ENCODE results near the gene LRRC32. TPM values are rescaled to one million over a fixed set of nuclear protein-coding genes. Genes with fewer than 3 reads are reported as not detected.

The LRRC32 gene
- polyA plus RNA-seq, 3 donors, result 1.5 TPM; not detected in 2

GRCh38 chr11:76686261-76687079 lies 15.9 kb upstream of the LRRC32 start:
- intact Hi-C loops (cut with micrococcal nuclease), result loop anchor here in 1 of 2 donors (10.0 kb wide), 1 partner anchor 482 kb away; the partner anchor contains the start of gene WNT11
- H3K4me3 ChIP-seq (replicated peaks in 1 of 3; ENCODE audit: low read depth in 2 of 3, low read length in 3 of 3), result peak overlapping the region in 2 of 3 experiments; percentile 2 to 62

DNA sequence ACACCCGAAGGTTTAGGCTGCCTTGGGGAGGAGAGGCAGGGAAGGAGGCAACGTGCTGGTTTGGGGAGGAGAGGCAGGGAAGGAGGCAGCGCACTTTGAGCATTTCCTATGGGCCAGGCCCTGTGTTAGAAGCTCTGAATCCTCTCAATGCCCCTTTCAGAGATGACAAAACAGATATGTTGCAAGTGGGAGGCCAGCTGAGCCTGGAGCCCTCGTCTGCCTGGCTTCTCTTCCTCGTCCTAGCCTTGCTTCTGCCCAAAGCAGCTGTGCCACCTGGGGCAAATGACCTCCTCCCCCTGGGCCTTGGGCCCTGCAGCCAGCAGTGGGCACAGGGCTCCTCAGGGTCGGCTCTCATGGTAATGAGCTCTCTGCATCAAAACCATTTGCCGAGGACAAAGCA lies 15.3 kb upstream of the LRRC32 start:
- peak; percentile 38 to 73 (median 48) for DNase-seq
- peaks cover 0 to 6% of the 10 kb centered on the region in 2 donors for H3K27me3 ChIP-seq (ENCODE audit: control insufficient read depth in 2 of 2, insufficient read depth in 2 of 2, low read length in 2 of 2)
- H3K4me1 ChIP-seq (ENCODE audit: control insufficient read depth in 1 of 2, insufficient read depth in 2 of 2, low read length in 2 of 2), result peaks cover 20 to 25% of the 10 kb centered on the region in 2 donors
- H3K27ac ChIP-seq (ENCODE audit: low read depth in 1 of 2, low read length in 2 of 2), result peak overlapping the region; percentile 11 to 39
- 8% methylated on average over 4 of the region's 7 CpGs for WGBS (ENCODE audit: insufficient coverage)
- H3K27me3 Mint-ChIP-seq (ENCODE audit: low read depth in 3 of 3), result peaks cover 12 to 21% (median 19%) of the 10 kb centered on the region in 3 donors
- H3K27ac Mint-ChIP-seq, result peak overlapping the region; percentile 12 to 89 (median 79)
- no peaks in the 10 kb centered on the region for H3K36me3 Mint-ChIP-seq
- H3K79me2 ChIP-seq (ENCODE audit: insufficient read depth, low read length), result no peaks in the 10 kb centered on the region
- peak overlapping the region; percentile 78 for H2AFZ ChIP-seq (ENCODE audit: insufficient read depth, low read depth, low read length, poor library complexity, severe bottlenecking)
- peaks cover 40% of the 10 kb centered on the region for H3K4me1 Mint-ChIP-seq
- no peaks in the 10 kb centered on the region for H4K20me1 ChIP-seq (ENCODE audit: insufficient read depth, low read length)
- H3K4me3 ChIP-seq (replicated peaks in 1 of 3; ENCODE audit: low read depth in 2 of 3, low read length in 3 of 3), result peak overlapping the region in 1 of 3 experiments; percentile 62
- H3K9ac ChIP-seq (ENCODE audit: insufficient read depth, low read length, poor library complexity, severe bottlenecking), result peak overlapping the region; percentile 37
- peak overlapping the region; percentile 72 for H3K4me2 ChIP-seq (replicated peaks; ENCODE audit: extremely low read depth, low read length, poor library complexity, severe bottlenecking)
- peak overlapping the region; percentile 76 to 91 for H3K4me3 Mint-ChIP-seq
- TF ChIP-seq, protein P1, sequence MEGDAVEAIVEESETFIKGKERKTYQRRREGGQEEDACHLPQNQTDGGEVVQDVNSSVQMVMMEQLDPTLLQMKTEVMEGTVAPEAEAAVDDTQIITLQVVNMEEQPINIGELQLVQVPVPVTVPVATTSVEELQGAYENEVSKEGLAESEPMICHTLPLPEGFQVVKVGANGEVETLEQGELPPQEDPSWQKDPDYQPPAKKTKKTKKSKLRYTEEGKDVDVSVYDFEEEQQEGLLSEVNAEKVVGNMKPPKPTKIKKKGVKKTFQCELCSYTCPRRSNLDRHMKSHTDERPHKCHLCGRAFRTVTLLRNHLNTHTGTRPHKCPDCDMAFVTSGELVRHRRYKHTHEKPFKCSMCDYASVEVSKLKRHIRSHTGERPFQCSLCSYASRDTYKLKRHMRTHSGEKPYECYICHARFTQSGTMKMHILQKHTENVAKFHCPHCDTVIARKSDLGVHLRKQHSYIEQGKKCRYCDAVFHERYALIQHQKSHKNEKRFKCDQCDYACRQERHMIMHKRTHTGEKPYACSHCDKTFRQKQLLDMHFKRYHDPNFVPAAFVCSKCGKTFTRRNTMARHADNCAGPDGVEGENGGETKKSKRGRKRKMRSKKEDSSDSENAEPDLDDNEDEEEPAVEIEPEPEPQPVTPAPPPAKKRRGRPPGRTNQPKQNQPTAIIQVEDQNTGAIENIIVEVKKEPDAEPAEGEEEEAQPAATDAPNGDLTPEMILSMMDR (IDR thresholded peaks at IDR 0.05), result no peak
- H3K36me3 ChIP-seq (replicated peaks in 1 of 2; ENCODE audit: control insufficient read depth in 1 of 2, insufficient read depth in 2 of 2, low read length in 2 of 2), result no peaks in the 10 kb centered on the region
- peaks cover 0 to 6% (median 2%) of the 10 kb centered on the region in 7 donors for H3K9me3 Mint-ChIP-seq
- no peaks in the 10 kb centered on the region for H3K9me3 ChIP-seq (replicated peaks in 1 of 2; ENCODE audit: control insufficient read depth in 1 of 2, insufficient read depth in 1 of 2, low read length in 2 of 2)
- intact Hi-C loops (cut with micrococcal nuclease), result loop anchor here in 1 of 2 donors (10.0 kb wide), 1 partner anchor 481 kb away; the partner anchor contains the start of gene WNT11

More at GRCh38 chr11:76686261-76687079, 15.9 kb upstream of the LRRC32 start:
- H3K9me3 ChIP-seq (replicated peaks in 1 of 2; ENCODE audit: control insufficient read depth in 1 of 2, insufficient read depth in 1 of 2, low read length in 2 of 2), result no peaks in the 10 kb centered on the region
- Mint-ChIP-seq H3K4me1 (peaks cover 43% of the 10 kb centered on the region), H3K4me3 (peak overlapping the region; percentile 76 to 91), H3K27ac (peak overlapping the region; percentile 64 to 89 (median 87)), H3K36me3 (no peaks in the 10 kb centered on the region), H3K27me3 (ENCODE audit: low read depth in 3 of 3) (peaks cover 9 to 17% (median 15%) of the 10 kb centered on the region in 3 donors), H3K9me3 (peaks cover 0 to 6% (median 2%) of the 10 kb centered on the region in 7 donors)
- no peaks in the 10 kb centered on the region for H4K20me1 ChIP-seq (ENCODE audit: insufficient read depth, low read length)
- TF ChIP-seq, protein P1 (IDR thresholded peaks at IDR 0.05), result no peak
- no peaks in the 10 kb centered on the region for H3K36me3 ChIP-seq (replicated peaks in 1 of 2; ENCODE audit: control insufficient read depth in 1 of 2, insufficient read depth in 2 of 2, low read length in 2 of 2)
- H3K27ac ChIP-seq (ENCODE audit: low read depth in 1 of 2, low read length in 2 of 2), result peak overlapping the region; percentile 11 to 39
- peaks cover 20 to 25% of the 10 kb centered on the region in 2 donors for H3K4me1 ChIP-seq (ENCODE audit: control insufficient read depth in 1 of 2, insufficient read depth in 2 of 2, low read length in 2 of 2)
- peak overlapping the region; percentile 78 for H2AFZ ChIP-seq (ENCODE audit: insufficient read depth, low read depth, low read length, poor library complexity, severe bottlenecking)
- peak; percentile 31 to 55 (median 40) for DNase-seq
- peak overlapping the region; percentile 72 for H3K4me2 ChIP-seq (replicated peaks; ENCODE audit: extremely low read depth, low read length, poor library complexity, severe bottlenecking)
- peak overlapping the region; percentile 37 for H3K9ac ChIP-seq (ENCODE audit: insufficient read depth, low read length, poor library complexity, severe bottlenecking)
- no peaks in the 10 kb centered on the region for H3K79me2 ChIP-seq (ENCODE audit: insufficient read depth, low read length)
- H3K27me3 ChIP-seq (ENCODE audit: control insufficient read depth in 2 of 2, insufficient read depth in 2 of 2, low read length in 2 of 2), result peaks cover 0 to 5% of the 10 kb centered on the region in 2 donors
- 0% methylated on average over 9 of the region's 16 CpGs for WGBS (ENCODE audit: insufficient coverage)

All from CD14-positive monocyte (primary cell).